ENCODE data around the gene LTV1.

LTV1 gene

DNA sequence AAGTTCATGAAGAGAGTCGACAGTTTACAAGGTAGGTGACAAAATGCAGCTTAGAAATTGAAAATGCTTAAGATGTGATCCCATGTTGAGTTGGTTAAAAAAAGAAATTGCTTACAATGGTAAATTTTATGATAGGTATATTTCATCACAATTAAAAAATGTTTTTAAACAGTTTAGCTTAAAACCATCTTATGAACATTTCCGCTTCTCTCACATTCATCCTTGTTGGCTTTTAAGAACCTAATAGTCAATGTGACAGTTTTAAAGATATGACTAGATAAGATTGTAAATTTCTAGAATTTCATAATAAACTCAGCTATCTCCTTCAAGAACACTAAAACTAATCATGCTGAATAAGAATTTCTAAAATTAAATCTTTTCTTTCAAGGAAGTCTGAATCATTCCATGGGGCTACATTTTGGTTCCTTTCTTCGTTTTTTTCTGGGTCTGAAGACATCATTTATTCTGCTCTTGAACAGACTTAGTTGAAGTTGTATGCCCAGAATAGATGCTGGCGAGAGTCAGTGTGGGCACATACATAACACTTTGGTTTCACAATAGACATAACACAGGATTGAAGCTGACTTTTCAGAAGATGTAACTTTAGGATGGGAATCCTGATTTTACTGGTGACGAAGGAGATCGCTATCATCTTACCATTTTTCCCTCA lies 35.9 kb upstream of the LTV1 start:
- H3K4me3 ChIP-seq (replicated peaks in 1 of 2; ENCODE audit: low read depth in 2 of 2, low read length in 2 of 2): no peak overlapping the region
- DNase-seq (ENCODE audit: low read depth in 2 of 2): peak in 1 of 2 donors; percentile 47
- TF ChIP-seq, protein P1, sequence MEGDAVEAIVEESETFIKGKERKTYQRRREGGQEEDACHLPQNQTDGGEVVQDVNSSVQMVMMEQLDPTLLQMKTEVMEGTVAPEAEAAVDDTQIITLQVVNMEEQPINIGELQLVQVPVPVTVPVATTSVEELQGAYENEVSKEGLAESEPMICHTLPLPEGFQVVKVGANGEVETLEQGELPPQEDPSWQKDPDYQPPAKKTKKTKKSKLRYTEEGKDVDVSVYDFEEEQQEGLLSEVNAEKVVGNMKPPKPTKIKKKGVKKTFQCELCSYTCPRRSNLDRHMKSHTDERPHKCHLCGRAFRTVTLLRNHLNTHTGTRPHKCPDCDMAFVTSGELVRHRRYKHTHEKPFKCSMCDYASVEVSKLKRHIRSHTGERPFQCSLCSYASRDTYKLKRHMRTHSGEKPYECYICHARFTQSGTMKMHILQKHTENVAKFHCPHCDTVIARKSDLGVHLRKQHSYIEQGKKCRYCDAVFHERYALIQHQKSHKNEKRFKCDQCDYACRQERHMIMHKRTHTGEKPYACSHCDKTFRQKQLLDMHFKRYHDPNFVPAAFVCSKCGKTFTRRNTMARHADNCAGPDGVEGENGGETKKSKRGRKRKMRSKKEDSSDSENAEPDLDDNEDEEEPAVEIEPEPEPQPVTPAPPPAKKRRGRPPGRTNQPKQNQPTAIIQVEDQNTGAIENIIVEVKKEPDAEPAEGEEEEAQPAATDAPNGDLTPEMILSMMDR (IDR thresholded peaks at IDR 0.05; ENCODE audit: low read depth, low read length): no peak

DNA sequence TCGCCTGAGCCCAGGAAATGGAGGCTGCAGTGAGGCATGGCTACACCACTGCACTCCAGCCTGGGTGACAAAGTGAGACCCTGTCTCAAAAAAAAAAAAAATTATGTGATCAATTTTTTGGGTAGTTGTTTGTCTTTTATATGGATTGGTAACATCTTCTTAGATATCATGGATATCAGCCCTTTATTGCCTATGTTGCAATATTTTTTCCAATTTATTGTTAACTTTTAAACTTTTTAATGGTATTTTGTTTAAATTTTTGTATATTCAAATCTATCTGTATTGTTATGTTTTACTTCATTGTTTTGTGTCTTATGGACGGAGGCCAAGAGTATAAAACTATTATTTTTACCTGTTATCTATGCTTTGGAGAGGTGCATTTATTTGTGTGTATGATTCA lies 32.4 kb upstream of the LTV1 start:
- no peak for DNase-seq (ENCODE audit: low read depth in 2 of 2)
- no peak overlapping the region for H3K4me3 ChIP-seq (replicated peaks in 1 of 2; ENCODE audit: low read depth in 2 of 2, low read length in 2 of 2)
- TF ChIP-seq, protein P1 (IDR thresholded peaks at IDR 0.05; ENCODE audit: low read depth, low read length): no peak

DNA sequence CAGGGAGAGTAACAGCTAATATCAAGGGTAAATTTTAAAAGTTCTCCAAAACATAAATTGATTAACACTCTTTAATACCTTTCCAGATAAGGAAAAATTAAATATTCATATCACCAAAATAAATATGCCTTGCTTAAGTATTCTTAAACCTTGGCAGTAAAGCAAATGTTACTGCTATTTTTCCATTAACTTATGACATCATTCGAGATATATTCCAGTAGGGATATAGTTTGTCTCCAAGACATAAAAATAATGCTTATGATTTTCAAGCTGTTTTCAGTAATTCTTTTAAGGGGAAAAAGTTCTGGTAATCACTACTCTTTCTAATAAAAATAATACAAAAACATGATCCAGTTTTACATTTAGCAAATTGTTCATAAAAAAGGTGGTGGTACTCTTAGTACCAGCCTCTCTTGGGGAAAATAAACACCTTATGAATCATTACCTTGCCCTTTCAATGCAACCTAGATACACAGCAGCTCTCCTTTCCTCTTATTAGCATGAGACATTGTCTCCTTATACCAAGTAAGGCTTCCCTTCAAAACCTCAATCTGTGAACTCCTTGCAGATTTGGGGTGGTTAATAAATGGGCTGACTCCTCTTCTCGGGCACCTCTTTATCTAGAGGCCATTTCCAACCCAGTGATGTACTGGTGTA lies 31.5 kb upstream of the LTV1 start:
- H3K4me3 ChIP-seq (replicated peaks in 1 of 2; ENCODE audit: low read depth in 2 of 2, low read length in 2 of 2): no peak overlapping the region
- DNase-seq (ENCODE audit: low read depth in 2 of 2): no peak
- TF ChIP-seq, protein P1 (IDR thresholded peaks at IDR 0.05; ENCODE audit: low read depth, low read length): no peak

DNA sequence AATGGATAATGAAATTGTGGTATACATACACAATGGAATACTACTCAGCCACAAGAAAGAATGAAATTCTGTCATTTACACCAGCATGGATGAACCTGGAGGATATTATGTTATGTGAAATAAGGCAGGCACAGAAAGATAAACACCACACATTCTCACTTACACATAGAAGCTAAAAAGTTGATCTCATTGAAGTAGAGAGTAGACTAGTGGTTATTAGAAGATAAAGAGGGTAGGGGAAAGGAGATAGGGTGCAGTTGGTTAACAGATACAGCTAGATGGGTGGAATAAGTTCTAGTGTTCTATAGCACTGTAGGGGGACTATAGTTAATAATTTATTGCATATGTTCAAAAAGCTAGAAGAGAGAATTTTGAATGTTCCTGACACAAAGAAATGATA lies 25.5 kb upstream of the LTV1 start:
- TF ChIP-seq, protein P1 (IDR thresholded peaks at IDR 0.05; ENCODE audit: low read depth, low read length): no peak
- no peak for DNase-seq (ENCODE audit: low read depth in 2 of 2)
- no peak overlapping the region for H3K4me3 ChIP-seq (replicated peaks in 1 of 2; ENCODE audit: low read depth in 2 of 2, low read length in 2 of 2)

DNA sequence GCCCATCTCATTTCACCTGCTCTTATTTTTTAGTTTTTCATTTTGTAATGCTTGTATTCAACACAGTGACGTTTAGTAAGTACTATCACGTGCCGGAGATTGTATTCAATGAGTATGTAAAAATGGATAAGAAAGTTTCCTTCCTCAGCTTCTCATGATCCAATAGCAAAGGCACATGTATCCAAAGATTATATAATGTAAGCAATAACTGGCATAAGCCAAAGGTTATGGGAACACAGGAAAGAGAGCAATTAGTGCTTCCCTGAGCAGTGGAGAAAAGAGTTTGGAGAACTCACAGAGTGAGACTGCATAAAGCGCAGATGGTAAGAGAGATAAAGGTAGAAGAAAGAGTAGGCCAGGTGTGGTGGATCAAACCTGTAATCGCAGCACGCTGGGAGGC lies 21.8 kb upstream of the LTV1 start:
- TF ChIP-seq, protein P1 (IDR thresholded peaks at IDR 0.05; ENCODE audit: low read depth, low read length): no peak
- no peak overlapping the region for H3K4me3 ChIP-seq (replicated peaks in 1 of 2; ENCODE audit: low read depth in 2 of 2, low read length in 2 of 2)
- no peak for DNase-seq (ENCODE audit: low read depth in 2 of 2)

DNA sequence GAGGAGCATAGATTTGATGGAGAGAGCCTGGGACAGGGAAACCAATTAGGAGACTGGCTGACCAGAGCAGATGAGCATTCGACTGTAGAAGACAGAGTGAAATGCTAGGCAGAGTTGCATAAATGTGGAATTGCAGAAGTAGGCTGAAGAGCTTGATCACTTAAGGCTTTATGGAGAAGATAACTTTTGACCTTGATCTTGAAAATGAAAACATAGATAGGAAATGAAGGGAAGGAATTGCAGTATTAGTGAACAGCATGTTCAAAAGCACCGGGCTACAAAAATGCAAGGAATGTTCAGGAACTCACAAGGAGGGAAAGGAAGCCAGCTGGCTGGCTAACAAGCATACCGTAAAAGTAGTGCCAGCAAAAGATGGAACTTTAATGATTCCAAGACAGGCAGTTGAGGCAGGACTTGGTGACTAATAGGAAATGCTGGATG lies 20.5 kb upstream of the LTV1 start:
- H3K4me3 ChIP-seq (replicated peaks in 1 of 2; ENCODE audit: low read depth in 2 of 2, low read length in 2 of 2): no peak overlapping the region
- DNase-seq (ENCODE audit: low read depth in 2 of 2): peak; percentile 54 to 70
- TF ChIP-seq, protein P1 (IDR thresholded peaks at IDR 0.05; ENCODE audit: low read depth, low read length): no peak
